GM12878 (cell line): ENCODE measurements around the gene HOXC9. TPM values are rescaled to one million over a fixed set of nuclear protein-coding genes. Genes with fewer than 3 reads are reported as not detected.

Source experiments
- ATF2 ChIP-seq: IDR thresholded peaks from 2 replicates; pipeline ENCODE4 v1.6.1; 2012; ENCODE audit warnings: low read length, inconsistent platforms
- E2F4 ChIP-seq: IDR thresholded peaks from 2 replicates; pipeline ENCODE4 v1.6.1; 2012; ENCODE audit warnings: low read depth, low read length, improper control_type of control experiment
- GABPA ChIP-seq: IDR thresholded peaks from 2 replicates; pipeline ENCODE4 v1.6.1; 2014; ENCODE audit warnings: antibody characterized with exemption, low read depth, mild to moderate bottlenecking, inconsistent platforms
- GATAD2B ChIP-seq: fragments of 450-650 bp; conservative IDR thresholded peaks from 2 replicates; pipeline ENCODE4 v1.6.1; 2017; ENCODE audit warnings: low read depth, mild to moderate bottlenecking, moderate library complexity
- HSF1 ChIP-seq: fragments of 150-350 bp; IDR thresholded peaks from 2 replicates; pipeline ENCODE4 v1.6.1; 2014; ENCODE audit warnings: mild to moderate bottlenecking, low read depth, low read length
- NKRF ChIP-seq: fragments of 450-650 bp; conservative IDR thresholded peaks from 2 replicates; pipeline ENCODE4 v1.6.1; 2017; ENCODE audit warnings: mild to moderate bottlenecking, moderate library complexity
- RCOR1 ChIP-seq: conservative IDR thresholded peaks from 2 replicates; pipeline ENCODE4 v1.6.1; 2012; ENCODE audit warnings: low read depth, low read length, improper control_type of control experiment
- TAF1 ChIP-seq: IDR thresholded peaks from 2 replicates; pipeline ENCODE4 v1.6.1; 2011; ENCODE audit warnings: mild to moderate bottlenecking, low read depth, low read length, borderline replicate concordance
- polyA plus RNA-seq, 11 experiments: library from polyadenylated mRNA; depleted of rRNA in 4 of 11; unstranded in 6 of 11; stranded (reverse) in 5 of 11; fragments of >200 nt; fragmentation: Nextera tagmentation in 4 of 11; fragmentation: Illumina TruSeq in 1 of 11; extraction: Ambion mirVana in 4 of 11; extraction: Trizol in 1 of 11; gene quantifications; 1 replicate in 1 of 11; 2 replicates in 10 of 11; pipeline versions ENCODE4 v1.2.1 to v1.2.3, GENCODE V29; 2011 to 2016; ENCODE audit warnings: inconsistent platforms in 2 of 11, missing spikeins in 2 of 11, low read depth in 1 of 11
- total RNA-seq, 4 experiments: library from RNA; depleted of rRNA in 3 of 4; stranded (reverse); fragments of >200 nt in 3 of 4; fragmentation: Illumina TruSeq in 1 of 4; extraction: Trizol in 1 of 4; gene quantifications; 2 replicates each; pipeline versions ENCODE4 v1.2.1 to v1.2.3, GENCODE V29; 2013 to 2021

The HOXC9 gene
- total and polyA plus RNA-seq, 10 of the 15 experiments (the other 5 are each of a cell fraction or from before 2014, with no cell fraction given): not detected

DNA sequence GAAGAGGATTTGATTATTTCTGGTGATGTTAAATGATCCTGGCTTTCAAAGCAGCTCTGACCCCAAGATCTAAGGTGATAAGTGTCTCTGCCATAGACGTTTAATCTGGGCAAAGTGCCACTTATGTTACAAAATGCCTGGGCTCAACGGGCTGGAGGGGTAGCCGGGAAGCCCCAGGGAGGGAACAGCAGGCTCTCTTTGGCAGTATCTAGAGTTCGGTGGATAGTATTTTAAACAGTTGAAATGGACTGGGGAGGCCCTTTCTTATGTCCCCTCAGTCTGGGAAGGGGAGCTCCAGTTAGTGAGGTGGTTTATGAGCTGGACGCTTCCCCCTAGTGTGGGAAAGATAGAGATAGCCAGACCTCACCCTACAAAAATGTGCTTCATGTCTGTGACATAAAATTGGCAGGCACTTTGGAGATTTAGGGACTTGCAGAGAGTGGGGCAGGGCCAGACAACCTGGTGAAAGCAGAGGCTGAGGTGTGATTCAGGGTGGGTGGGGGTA is 32.5 kb upstream of the HOXC9 start (continued):
- TF ChIP-seq HSF1 (no peak), GATAD2B (no peak), NKRF (no peak), E2F4 (no peak), TAF1 (no peak), RCOR1 (no peak), ATF2 (no peak), GABPA (no peak)
